Activated CD4-positive, alpha-beta T cell treated with anti-CD3 and anti-CD28 coated beads, Interleukin-2, amount 10 ng/mL, durations not matched to agents 24 days and 14 days (primary cell): ENCODE data around the gene GOLGA6L2. TPM values are rescaled to one million over a fixed set of nuclear protein-coding genes. Genes with fewer than 3 reads are reported as not detected.
"Not testable (repeated sequence)": the region's sequence is repeated elsewhere in the genome, so short reads cannot be mapped to it uniquely, and the experiment has no call there.

Source experiments
- DNase-seq: peaks from one replicate; pipeline ENCODE4 v3.0.0; 2022
- H3K27ac Mint-ChIP-seq: one replicate; pipeline ENCODE4 v1.8.0; 2022; ENCODE audit warnings: mild to moderate bottlenecking, mixed read lengths
- H3K27me3 Mint-ChIP-seq: one replicate; pipeline ENCODE4 v1.8.0; 2022; ENCODE audit warnings: mixed read lengths
- H3K36me3 Mint-ChIP-seq: one replicate; pipeline ENCODE4 v1.8.0; 2022; ENCODE audit warnings: low read depth, mild to moderate bottlenecking, mixed read lengths
- H3K4me1 Mint-ChIP-seq: one replicate; pipeline ENCODE4 v1.8.0; 2021; ENCODE audit warnings: mixed read lengths
- H3K4me3 Mint-ChIP-seq: one replicate; pipeline ENCODE4 v1.8.0; 2022; ENCODE audit warnings: mild to moderate bottlenecking, moderate library complexity, mixed read lengths
- H3K9me3 Mint-ChIP-seq: one replicate; pipeline ENCODE4 v1.8.0; 2021; ENCODE audit warnings: mixed read lengths
- intact Hi-C: fragments of 100-400 bp; cut with micrococcal nuclease; formaldehyde crosslinking; loops from one replicate; pipeline ENCODE4 v1.15.1; 2023
- total RNA-seq: library from RNA; stranded (reverse); gene quantifications from 2 replicates; pipeline ENCODE4 v1.2.3, GENCODE V29; 2022

Gene GOLGA6L2
- total RNA-seq, 1 donor from 2014 or later: not detected

GRCh38 chr15:23416349-23417276, 30.4 kb downstream of the GOLGA6L2 start:
- no peaks in the 10 kb centered on the region for H3K4me1 Mint-ChIP-seq
- H3K9me3 Mint-ChIP-seq: no peaks in the 10 kb centered on the region
- no peaks in the 10 kb centered on the region for H3K27me3 Mint-ChIP-seq
- H3K4me3 Mint-ChIP-seq: no peak overlapping the region
- intact Hi-C loops: no loop called here
- no peak for DNase-seq
- no peak overlapping the region for H3K27ac Mint-ChIP-seq
- no peaks in the 10 kb centered on the region for H3K36me3 Mint-ChIP-seq

GRCh38 chr15:23415866-23416265, 31.2 kb downstream of the GOLGA6L2 start:
- not testable (repeated sequence) for H3K36me3 Mint-ChIP-seq

GRCh38 chr15:23415321-23415865, 31.6 kb downstream of the GOLGA6L2 start:
- Mint-ChIP-seq H3K36me3 (no peaks in the 10 kb centered on the region), H3K4me1 (no peaks in the 10 kb centered on the region), H3K27ac (no peak overlapping the region), H3K27me3 (no peaks in the 10 kb centered on the region), H3K4me3 (no peak overlapping the region), H3K9me3 (no peaks in the 10 kb centered on the region)
- no peak for DNase-seq
- intact Hi-C loops: no loop called here

More at GRCh38 chr15:23415866-23416265, 31.2 kb downstream of the GOLGA6L2 start:
- DNase-seq, intact Hi-C loops, H3K27me3 Mint-ChIP-seq, H3K4me1 Mint-ChIP-seq, H3K27ac Mint-ChIP-seq, H3K4me3 Mint-ChIP-seq, H3K9me3 Mint-ChIP-seq: not testable (repeated sequence)

- DNase-seq, H3K4me1 Mint-ChIP-seq, H3K36me3 Mint-ChIP-seq, intact Hi-C loops, H3K27ac Mint-ChIP-seq, H3K4me3 Mint-ChIP-seq, H3K27me3 Mint-ChIP-seq, H3K9me3 Mint-ChIP-seq: not testable (repeated sequence)
Observed at GRCh38 chr15:23412881-23413600, 34.0 kb downstream of the GOLGA6L2 start.

GRCh38 chr15:23411841-23412240, 35.2 kb downstream of the GOLGA6L2 start:
- peaks cover 4% of the 10 kb centered on the region for H3K9me3 Mint-ChIP-seq
- no peaks in the 10 kb centered on the region for H3K4me1 Mint-ChIP-seq
- H3K36me3 Mint-ChIP-seq: no peaks in the 10 kb centered on the region
- no peak overlapping the region for H3K4me3 Mint-ChIP-seq
- intact Hi-C loops: no loop called here
- no peak overlapping the region for H3K27ac Mint-ChIP-seq
- no peaks in the 10 kb centered on the region for H3K27me3 Mint-ChIP-seq
- DNase-seq: no peak

- Mint-ChIP-seq H3K4me3 (no peak overlapping the region), H3K36me3 (no peaks in the 10 kb centered on the region), H3K27ac (no peak overlapping the region), H3K27me3 (no peaks in the 10 kb centered on the region), H3K9me3 (peaks cover 5% of the 10 kb centered on the region), H3K4me1 (no peaks in the 10 kb centered on the region)
- no peak for DNase-seq
- intact Hi-C loops: no loop called here
Observed at GRCh38 chr15:23403550-23403949, 43.5 kb downstream of the GOLGA6L2 start.

GRCh38 chr15:23402544-23402943, 44.5 kb downstream of the GOLGA6L2 start:
- intact Hi-C loops: no loop called here
- Mint-ChIP-seq H3K4me1 (no peaks in the 10 kb centered on the region), H3K27me3 (no peaks in the 10 kb centered on the region)

GRCh38 chr15:23402140-23402539, 44.9 kb downstream of the GOLGA6L2 start:
- Mint-ChIP-seq H3K4me3 (no peak overlapping the region), H3K27ac (no peak overlapping the region), H3K4me1 (no peaks in the 10 kb centered on the region), H3K9me3 (peaks cover 4% of the 10 kb centered on the region), H3K36me3 (no peaks in the 10 kb centered on the region), H3K27me3 (no peaks in the 10 kb centered on the region)
- intact Hi-C loops: no loop called here
- no peak for DNase-seq

More at GRCh38 chr15:23402544-23402943, 44.5 kb downstream of the GOLGA6L2 start:
- Mint-ChIP-seq H3K27ac (no peak overlapping the region), H3K4me3 (no peak overlapping the region), H3K36me3 (no peaks in the 10 kb centered on the region), H3K9me3 (peaks cover 5% of the 10 kb centered on the region)
- no peak for DNase-seq

- no peak overlapping the region for H3K27ac Mint-ChIP-seq
- H3K4me3 Mint-ChIP-seq: no peak overlapping the region
- intact Hi-C loops: no loop called here
- H3K4me1 Mint-ChIP-seq: no peaks in the 10 kb centered on the region
- H3K27me3 Mint-ChIP-seq: no peaks in the 10 kb centered on the region
- no peaks in the 10 kb centered on the region for H3K9me3 Mint-ChIP-seq
- no peak for DNase-seq
- H3K36me3 Mint-ChIP-seq: no peaks in the 10 kb centered on the region
Observed at GRCh38 chr15:23401627-23402026, 45.4 kb downstream of the GOLGA6L2 start.

GRCh38 chr15:23399207-23399606, 47.8 kb downstream of the GOLGA6L2 start:
- H3K27ac Mint-ChIP-seq, H3K4me3 Mint-ChIP-seq, H3K36me3 Mint-ChIP-seq, H3K9me3 Mint-ChIP-seq, H3K27me3 Mint-ChIP-seq, DNase-seq, H3K4me1 Mint-ChIP-seq, intact Hi-C loops: not testable (repeated sequence)

GRCh38 chr15:23398357-23398756, 48.7 kb downstream of the GOLGA6L2 start:
- DNase-seq, H3K27me3 Mint-ChIP-seq, H3K27ac Mint-ChIP-seq, H3K36me3 Mint-ChIP-seq, H3K4me3 Mint-ChIP-seq, H3K9me3 Mint-ChIP-seq, H3K4me1 Mint-ChIP-seq, intact Hi-C loops: not testable (repeated sequence)

GRCh38 chr15:23397779-23398178, 49.3 kb downstream of the GOLGA6L2 start:
- intact Hi-C loops: no loop called here
- Mint-ChIP-seq H3K9me3 (no peaks in the 10 kb centered on the region), H3K4me3 (no peak overlapping the region), H3K36me3 (no peaks in the 10 kb centered on the region), H3K27ac (no peak overlapping the region), H3K27me3 (no peaks in the 10 kb centered on the region), H3K4me1 (no peaks in the 10 kb centered on the region)
- DNase-seq: no peak

GRCh38 chr15:23395832-23396231, 51.2 kb downstream of the GOLGA6L2 start:
- intact Hi-C loops: no loop called here
- DNase-seq: no peak
- Mint-ChIP-seq H3K27me3 (no peaks in the 10 kb centered on the region), H3K27ac (no peak overlapping the region), H3K9me3 (no peaks in the 10 kb centered on the region), H3K4me3 (no peak overlapping the region), H3K4me1 (no peaks in the 10 kb centered on the region), H3K36me3 (no peaks in the 10 kb centered on the region)

- Mint-ChIP-seq H3K9me3 (no peaks in the 10 kb centered on the region), H3K4me3 (no peak overlapping the region), H3K4me1 (no peaks in the 10 kb centered on the region), H3K27ac (no peak overlapping the region), H3K27me3 (no peaks in the 10 kb centered on the region), H3K36me3 (no peaks in the 10 kb centered on the region)
- no peak for DNase-seq
- intact Hi-C loops: no loop called here
Observed at GRCh38 chr15:23395030-23395692, 51.9 kb downstream of the GOLGA6L2 start.
